HG02943 (cell line): ENCODE measurements around the gene DLX4.

Source experiments
- ATAC-seq: cut with Tn5 transposase; IDR thresholded peaks from one replicate; pipeline ENCODE4 v1.9.1; 2021; ENCODE audit warnings: mild to moderate bottlenecking, low read depth, moderate library complexity; ENCODE audit not compliant: unreplicated experiment

Gene DLX4, protein sequence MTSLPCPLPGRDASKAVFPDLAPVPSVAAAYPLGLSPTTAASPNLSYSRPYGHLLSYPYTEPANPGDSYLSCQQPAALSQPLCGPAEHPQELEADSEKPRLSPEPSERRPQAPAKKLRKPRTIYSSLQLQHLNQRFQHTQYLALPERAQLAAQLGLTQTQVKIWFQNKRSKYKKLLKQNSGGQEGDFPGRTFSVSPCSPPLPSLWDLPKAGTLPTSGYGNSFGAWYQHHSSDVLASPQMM

DNA sequence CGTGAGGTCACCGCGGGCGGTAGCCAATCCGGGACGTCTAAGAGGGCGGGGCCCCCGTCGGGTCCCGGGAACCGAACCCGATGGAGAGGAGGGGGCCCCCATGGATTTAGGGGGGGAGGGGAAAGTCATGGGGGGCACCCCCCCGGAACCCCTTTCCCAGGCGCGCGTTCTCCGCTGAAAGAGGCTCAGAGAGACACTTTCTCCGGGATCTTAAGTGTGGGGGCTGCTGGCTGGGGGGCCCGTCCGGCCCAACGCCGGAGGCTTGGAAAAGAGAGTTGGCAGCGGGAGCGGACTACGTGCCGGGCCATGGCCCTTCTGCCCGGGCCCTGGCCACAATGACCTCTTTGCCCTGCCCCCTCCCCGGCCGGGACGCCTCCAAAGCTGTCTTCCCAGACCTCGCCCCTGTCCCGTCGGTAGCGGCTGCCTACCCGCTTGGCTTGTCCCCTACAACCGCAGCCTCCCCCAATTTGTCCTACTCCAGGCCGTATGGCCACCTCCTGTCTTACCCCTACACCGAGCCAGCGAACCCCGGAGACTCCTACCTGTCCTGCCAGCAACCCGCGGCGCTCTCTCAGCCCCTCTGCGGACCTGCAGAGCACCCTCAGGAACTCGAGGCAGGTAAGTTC is at the start of gene DLX4:
DLX4 (plus strand) TSS at position 57 of the 626 bp plus-strand sequence; CDS start at position 336, 279 bp downstream.
- ATAC-seq = no peak

DNA sequence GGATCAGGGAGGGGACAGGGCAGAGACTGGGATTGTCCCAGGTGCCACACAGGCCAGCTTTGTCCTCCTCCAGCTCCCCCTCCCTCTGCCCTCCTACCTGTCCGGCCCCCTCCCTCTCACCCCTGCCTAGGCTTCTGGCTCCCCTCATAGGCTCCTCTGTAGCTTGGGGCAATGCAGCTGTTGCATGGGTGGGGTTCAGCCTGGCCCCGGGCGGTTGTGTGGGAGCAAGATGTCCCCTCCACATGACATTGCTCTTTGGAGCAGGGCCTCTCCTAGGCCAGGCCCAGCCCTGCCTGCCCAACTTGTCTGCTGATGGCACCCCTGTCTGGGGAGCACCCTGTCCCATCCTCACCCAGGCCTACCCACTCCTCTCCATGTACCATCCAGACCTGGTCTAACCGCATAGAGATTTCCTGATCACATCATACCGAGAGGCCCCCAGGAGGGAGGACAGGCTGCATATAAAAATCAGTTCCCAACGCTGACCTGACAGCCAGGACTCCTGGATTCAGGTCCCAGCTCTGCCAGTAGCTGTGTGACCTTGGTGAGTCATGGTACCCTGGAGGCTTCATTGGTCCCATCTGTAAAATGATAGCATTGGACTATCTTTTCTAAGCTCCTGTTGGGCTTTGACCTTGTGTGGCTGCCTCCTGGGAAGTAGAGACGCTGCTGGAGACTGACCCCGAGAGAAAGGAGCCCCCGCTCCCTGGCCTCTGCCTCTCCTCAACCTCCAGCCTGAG is 48.8 kb upstream of the DLX4 start:
- no peak for ATAC-seq

DNA sequence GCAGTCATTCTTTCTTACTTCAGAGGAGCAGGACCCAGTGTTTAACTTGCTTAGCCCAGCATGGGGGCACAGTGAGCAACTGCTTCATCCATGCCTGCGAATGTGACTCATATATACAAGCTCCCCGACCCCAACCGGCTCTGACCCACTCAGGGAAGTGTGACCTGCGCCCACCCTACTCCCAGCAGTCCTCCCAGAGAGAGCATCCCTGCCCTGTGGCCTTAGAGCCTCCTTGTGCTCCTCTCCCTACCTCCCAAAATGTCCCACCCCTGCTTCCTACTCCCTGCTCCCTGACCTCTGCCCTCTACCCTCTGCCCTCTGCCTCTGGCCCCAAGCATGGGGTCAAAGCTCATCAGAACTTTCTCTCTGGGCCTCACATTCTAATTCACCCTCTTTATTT is 46.9 kb upstream of the DLX4 start:
- ATAC-seq = no peak

DNA sequence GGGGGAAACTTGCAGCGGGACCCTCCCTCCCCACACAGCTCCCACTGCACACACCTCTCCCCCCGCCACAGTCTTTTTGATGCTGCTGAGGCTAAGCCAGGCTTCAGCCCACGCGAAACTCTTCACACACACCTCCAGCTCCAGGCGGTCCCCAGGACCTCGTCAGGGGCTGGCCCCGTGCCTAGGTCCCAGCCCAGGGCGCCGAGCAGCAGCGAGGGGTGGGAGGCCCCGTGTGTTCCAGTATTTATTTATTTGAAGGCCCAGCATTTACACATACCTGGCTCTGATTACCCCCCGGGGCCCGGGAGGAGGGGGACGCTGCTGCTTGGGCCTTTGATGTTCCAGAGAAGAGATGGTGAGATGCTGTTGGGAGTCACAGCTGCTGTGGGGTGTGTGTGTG is 44.9 kb upstream of the DLX4 start:
- no peak for ATAC-seq

DNA sequence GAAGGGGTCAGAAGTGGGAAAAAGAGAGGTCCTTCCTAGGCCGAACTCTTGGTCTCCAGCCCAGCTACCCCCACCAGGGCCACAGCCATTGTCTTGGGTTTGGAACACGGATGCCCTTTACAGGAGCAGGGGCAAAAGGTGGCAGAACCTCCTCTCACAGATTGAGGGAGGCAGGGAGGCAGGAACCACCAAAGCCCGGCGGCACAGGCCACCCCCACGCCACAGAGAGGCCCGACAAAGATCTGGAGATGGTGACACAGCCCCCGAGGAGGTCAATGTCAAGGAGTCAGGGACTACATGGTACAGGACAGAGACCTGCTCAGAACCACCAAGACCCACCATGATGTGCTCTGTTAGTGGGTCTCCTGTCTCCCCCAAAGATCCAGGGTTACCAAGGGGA is 44.4 kb upstream of the DLX4 start:
- no peak for ATAC-seq

DNA sequence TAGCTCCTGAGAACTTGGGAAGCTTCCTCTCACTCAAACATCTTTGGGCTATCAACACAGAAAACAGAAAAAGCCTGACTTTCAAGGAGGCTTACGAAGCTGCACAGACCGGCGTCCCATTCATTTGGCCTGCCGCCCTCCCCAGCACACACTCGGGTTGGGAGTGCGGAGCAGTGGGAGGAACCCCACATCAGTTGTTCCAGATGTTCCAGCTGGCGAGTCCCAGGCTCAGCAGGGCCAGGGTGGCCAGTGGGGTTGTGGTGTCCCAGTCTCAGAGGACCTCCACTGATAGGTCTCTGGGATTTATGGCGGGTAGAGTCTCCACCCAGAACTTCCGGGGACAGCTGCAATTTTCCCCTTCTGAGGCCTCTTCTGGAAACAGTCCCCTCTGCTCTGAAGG is 43.1 kb upstream of the DLX4 start:
- no peak for ATAC-seq

DNA sequence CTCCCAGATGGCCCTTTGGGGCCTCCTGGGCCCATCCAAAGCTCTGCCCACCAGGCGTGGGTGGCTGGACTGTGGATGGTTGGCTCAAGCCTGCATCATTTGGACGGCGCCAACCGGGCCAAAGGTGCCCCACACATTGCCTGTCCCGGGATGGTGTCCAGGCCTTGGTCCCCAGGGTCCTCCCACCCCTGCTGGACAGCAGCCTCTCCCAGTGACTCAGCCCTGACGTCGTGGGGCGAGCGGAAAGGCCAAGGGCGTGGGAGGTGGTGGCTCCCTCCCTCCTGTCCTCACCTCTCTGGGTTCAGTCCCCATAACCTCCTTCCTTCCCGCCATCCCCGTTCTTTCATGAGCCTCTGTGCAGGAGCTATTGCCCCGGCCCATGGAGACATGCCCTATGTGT is 42.1 kb upstream of the DLX4 start:
- no peak for ATAC-seq

DNA sequence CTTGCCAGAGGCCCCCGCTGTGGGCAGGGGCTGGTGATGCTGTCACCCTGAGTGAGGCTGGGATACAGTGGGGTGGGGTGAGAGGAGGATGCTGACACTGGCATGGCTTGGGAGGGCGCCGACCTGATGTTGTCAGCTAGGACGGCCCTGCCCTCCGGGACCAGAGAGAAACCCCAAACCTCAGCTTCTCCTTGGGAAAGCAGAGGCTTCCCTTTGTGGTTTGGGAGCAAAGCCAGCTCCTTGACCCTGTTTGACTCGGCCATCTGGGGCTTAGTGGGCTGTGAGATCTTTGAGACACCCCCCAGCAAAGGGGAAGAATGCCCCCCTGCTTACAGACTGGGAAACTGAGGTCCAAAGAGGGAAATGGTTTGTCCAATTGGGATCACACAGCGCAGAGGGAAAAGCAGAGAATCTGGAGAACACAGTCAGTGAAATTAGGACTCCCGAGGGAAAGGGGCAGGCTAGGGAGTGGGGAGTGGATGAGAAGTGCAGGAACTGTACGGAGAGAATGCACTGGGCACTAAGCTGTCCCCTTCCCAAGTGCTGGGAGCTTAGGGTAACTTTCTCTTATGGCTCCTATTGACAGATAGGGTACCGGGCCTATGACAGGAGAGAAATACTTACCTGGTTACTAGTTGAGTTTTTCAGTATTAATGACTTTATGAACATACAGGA is 40.7 kb upstream of the DLX4 start:
- ATAC-seq = no peak

DNA sequence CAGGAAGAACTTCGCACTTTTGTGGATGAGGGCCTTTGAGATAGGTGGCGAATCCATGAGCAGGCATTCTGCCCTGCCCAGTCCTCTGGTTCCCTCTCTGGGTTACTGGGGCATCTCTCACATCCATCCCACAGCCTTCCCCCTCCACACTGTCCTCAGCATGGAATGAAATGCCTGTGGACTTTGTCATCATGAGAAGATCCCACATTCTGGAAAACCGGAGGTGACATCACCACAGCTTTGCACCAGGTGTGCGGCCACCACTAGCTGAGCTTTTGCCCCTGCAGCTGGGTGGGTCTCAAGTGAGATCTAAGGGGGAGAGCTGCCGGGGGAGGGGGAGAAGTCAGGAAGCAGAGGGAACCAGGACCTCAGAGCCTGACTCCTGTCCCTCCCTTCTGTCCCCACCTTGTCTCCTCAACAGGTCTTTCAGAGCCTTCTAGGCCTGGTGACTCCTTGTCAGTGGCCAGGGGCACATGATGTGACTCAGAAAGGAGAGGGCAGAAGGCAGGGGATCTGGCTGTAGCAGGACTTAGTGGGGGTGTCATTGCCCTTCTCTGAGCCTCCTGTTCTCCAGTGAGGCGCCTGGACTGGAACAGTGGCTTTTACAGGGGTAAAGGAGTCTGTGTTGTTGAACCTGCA is 40.0 kb upstream of the DLX4 start:
- no peak for ATAC-seq

DNA sequence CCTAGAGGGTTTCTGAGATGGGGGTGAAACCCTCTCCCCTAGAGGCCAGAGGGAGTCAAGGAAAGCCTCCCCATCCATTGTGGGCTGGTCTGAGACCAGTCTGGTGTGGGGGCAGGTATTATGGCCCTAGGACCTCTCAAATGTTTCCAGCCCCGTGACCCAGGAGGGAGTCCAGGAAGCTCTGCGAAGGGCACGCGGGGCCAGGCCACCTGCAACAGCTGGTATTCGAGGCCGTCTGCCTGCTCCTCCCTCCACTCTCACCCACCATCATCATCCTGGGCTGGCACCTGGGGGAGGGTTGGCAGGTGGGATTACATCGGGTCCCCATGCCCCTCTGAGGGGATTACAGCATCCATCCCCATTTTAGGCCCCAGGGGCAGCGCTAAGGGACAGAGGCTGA is 38.1 kb upstream of the DLX4 start:
- ATAC-seq = no peak

DNA sequence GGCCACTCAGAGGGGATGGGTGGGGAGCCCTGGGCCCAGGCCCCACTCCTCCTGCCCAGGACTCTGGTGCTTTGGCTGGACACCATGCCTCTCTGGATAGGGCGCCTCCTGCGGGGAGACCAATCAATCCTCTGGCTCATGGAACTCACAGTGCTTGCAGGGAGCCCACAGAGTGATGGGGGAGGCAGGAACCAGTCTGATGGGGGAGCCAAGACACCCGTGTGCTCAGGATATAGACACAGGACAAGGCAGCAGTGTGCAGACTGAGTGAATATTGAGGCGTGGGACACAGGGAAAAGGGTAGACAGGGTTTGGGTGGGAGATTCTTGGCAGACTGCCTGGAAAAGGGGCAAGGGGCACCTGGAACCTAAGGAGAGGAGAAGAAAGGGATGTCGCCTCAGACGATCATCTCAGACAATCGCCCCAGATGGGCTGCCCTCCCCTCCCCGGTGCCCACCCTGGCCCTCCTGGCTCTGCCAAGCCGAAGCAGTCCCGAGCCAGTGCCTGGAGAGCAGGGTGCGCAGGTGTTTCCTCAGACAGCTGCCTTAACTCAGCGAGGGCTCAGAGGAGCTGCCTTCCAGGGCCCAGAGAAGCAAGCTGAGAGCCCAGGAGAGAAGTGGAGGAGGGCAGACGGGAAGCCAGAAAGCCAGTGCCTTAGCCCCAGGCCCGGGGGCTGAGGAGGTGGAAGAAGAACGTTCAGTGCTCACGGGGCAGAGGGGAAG is 37.4 kb upstream of the DLX4 start:
- no peak for ATAC-seq

DNA sequence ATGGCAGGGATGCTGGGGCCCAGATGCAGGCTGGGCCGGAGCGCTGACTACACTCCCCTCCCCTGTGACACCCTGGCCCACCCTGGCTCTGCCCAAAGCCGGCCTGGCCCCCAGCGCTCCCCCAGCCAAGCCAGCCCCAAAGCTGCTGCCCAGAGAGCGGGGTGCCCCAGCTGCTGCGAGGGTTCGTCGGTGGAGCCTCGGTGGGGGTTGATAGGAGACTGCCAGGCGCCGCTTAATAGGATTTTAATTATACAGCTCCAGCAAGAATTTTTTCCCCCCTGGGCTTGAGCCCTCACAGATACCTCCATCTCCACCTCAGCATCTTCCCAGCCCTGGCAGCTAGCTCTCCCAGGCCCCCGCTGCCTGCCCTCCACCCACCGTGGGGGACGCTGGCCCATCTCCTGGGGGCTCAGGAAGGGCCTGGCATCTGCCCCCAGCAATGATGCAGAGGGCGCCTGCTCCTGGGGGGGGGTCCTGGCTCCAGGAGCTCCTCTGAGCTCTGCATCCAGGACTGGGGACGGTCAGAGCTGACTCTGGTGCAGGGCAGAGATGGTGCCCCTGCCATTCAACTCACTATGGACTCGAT is 36.8 kb upstream of the DLX4 start:
- ATAC-seq = no peak

DNA sequence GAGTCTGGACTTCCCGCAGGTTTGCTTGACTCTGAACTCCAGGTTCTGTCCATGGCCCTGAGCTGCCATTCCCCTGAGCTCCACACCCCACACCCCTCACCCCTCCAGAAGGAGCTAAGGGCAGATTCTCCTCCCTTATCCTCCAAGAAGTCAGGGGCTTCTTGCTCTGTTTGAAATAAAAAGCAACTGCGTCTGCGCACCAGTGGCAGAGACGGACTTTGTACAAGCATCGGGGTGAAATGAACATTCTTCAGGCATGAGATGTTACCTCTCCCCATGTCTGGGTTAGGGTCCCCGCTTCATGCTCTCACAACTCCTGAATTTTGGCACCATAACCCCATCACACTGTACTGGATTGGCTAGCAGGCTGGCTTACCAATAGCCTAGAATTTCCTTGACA is 36.1 kb upstream of the DLX4 start:
- no peak for ATAC-seq

DNA sequence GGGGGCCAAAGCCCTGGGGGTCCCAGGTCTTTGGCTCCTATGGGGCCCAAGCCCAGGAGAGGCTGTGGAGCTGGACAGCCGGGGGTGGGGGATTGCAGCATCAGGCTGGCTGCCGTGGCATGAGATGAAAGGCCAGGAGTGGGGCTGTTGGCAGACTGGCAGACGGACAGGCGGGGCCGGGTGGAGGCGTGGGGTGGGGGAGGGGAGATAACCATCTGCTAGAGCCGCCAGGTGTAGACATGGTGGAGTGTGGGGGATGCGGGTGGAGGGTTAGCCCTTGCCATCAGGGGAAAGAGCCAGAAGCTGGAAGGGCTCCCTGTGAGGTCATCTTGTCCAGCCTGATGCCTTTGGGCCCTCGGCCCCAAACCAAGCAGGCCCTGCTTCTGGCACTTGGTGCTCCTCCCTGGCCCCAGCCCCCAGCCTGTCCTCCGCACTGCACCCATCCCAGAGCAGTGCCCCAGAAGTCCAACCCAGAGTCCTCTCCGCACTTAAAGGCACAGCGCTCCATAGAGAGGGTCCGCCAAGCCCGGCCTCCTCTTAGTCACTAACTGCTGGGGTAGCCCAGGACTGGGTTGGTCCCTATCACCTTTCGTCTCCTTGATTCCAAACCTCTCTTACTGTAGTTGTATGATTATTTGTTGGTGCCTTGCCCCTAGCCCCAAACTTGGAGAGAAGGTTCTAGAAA is 33.3 kb upstream of the DLX4 start:
- ATAC-seq = no peak

DNA sequence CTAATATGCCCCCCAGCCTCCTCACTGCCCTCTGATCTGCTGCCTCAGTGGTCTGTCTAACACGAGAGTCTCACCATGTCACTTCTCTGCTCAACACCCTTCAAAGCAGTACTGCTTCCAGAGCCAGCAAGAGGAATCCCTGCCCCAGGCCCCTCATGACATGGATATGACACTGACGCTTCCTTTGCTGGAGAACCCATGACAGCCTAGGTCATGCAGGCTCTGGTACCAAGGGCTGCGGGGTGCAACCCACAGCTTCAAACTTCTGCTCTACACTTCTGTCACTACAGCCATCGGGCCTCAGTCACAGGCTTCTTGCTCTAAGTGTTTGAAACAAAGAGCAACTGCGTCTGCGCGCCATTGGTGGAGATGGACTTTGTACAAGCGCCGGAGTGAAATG is 32.6 kb upstream of the DLX4 start:
- ATAC-seq = no peak

DNA sequence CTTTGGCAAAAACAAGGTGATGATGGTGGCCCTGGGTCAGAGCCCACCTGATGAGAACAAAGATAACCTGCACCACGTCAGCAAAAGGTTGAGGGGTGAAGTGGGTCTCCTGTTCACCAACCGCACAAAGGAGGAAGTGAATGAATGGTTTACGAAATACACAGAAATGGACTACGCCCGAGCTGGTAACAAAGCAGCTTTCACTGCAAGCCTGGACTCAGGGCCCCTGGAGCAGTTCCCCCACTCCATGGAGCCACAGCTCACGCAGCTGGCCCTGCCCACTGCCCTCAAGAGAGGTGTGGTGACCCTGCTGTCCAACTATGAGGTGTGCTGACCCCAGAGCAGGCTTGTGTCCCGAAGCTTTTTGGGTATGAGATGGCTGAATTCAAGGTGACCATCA is 29.7 kb upstream of the DLX4 start:
- ATAC-seq = no peak

DNA sequence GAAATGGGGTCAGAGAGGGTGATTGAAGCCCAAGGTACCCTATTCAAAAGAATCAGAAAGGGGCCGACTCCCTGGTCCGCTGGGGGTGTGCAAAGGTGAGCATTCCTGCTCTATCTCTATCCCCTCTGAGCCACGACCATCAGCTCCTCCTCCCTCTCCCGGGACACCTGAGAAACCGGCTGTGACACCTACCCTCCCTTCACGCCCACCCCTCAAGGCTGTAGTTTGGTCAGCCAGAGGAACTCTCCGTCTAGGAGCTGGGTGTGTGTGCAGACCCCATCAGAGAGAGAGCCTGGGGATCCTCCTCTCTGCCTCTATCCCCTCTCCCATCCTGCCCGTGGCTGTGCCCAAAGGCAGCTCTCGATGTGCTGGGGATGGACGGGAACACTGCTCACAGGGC is 27.6 kb upstream of the DLX4 start:
- no peak for ATAC-seq

DNA sequence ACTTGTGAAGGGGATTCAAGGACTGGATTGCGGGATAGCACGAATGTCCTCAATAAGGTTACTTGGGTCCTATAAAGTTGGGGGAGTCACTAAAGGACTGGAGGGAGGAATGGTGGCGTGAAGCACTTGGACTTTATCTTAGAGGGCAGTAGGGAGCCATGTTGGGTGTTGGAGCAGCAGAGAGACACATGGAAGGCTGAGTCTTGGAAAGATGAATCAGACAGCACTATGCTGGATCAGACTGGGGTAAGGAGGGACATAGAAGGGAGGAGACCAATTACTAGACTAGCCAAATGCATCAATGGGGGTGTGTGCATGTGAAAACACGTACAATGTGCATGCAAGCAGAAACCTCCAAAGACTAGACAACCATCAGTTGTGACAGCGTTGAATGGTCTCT is 26.0 kb upstream of the DLX4 start:
- no peak for ATAC-seq

DNA sequence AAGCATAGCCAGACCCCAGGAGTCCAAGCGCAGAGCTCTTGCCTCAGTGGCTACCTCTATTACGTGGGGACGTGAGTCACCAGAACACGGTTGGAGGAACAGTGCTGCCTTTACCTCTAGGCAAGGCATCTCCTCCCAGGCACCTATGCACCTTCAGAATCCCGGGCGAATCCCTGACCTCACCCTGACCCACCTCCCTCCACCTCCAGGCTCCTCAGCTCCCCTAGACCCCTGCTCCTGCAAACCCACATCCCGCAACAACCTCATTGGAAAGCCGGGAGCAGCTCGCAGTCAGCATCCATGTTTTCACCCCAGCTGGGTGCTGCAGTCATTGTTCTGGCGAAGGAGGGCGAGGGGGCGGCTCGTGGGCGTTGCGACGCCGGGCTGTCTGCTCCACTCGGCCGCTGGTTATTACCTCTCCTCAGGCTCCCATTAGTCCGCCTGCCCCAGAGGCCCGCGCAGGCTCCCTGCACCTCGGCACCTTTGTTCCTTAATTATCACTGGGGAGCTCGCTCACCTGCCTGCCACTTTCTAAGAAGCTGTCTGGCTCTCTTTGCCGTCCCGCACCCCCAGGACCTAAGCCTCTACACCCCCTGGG is 24.6 kb upstream of the DLX4 start:
- ATAC-seq = no peak
